Chondrocyte (in vitro differentiated cells): ENCODE data around the gene PPFIA3. TPM values are rescaled to one million over a fixed set of nuclear protein-coding genes. Genes with fewer than 3 reads are reported as not detected.

Experiments
- DNase-seq: peaks from one replicate; pipeline ENCODE4 v3.0.0; 2021; ENCODE audit warnings: mixed read lengths, low spot score
- H3K27ac Mint-ChIP-seq: one replicate; pipeline ENCODE4 v1.8.0; 2021; ENCODE audit warnings: mild to moderate bottlenecking, moderate library complexity, mixed read lengths; ENCODE audit not compliant: unreplicated experiment
- H3K27me3 Mint-ChIP-seq: 2 replicates; pipeline ENCODE4 v1.8.0; 2021; ENCODE audit warnings: low read depth, mixed read lengths
- H3K36me3 Mint-ChIP-seq: 2 replicates; pipeline ENCODE4 v1.8.0; 2021; ENCODE audit warnings: low read depth, mixed read lengths
- H3K4me1 Mint-ChIP-seq: 2 replicates; pipeline ENCODE4 v1.8.0; 2021; ENCODE audit warnings: low read depth, mild to moderate bottlenecking, mixed read lengths
- H3K4me3 Mint-ChIP-seq: one replicate; pipeline ENCODE4 v1.8.0; 2021; ENCODE audit warnings: mild to moderate bottlenecking, moderate library complexity, mixed read lengths; ENCODE audit not compliant: unreplicated experiment
- H3K9me3 Mint-ChIP-seq: 2 replicates; pipeline ENCODE4 v1.8.0; 2021; ENCODE audit warnings: low read depth, mixed read lengths
- total RNA-seq: library from RNA; stranded (reverse); gene quantifications from 3 replicates; pipeline ENCODE4 v1.2.1, GENCODE V29; 2021
- TF ChIP-seq, protein P1 (sequence below): fragments of 200-600 bp; sonication (generic); IDR thresholded peaks from 2 replicates; pipeline ENCODE4 v1.5.0; 2021; ENCODE audit warnings: antibody characterized with exemption, mild to moderate bottlenecking, moderate library complexity

Gene PPFIA3
- total RNA-seq, 1 donor from 2014 or later: 13.9 TPM

- Mint-ChIP-seq H3K27me3 (no peaks in the 10 kb centered on the region), H3K36me3 (peaks cover 27% of the 10 kb centered on the region), H3K27ac (peak overlapping the region; percentile 45), H3K4me1 (peaks cover 6% of the 10 kb centered on the region), H3K4me3 (no peak overlapping the region), H3K9me3 (no peaks in the 10 kb centered on the region)
- DNase-seq: no peak
- TF ChIP-seq, protein P1, sequence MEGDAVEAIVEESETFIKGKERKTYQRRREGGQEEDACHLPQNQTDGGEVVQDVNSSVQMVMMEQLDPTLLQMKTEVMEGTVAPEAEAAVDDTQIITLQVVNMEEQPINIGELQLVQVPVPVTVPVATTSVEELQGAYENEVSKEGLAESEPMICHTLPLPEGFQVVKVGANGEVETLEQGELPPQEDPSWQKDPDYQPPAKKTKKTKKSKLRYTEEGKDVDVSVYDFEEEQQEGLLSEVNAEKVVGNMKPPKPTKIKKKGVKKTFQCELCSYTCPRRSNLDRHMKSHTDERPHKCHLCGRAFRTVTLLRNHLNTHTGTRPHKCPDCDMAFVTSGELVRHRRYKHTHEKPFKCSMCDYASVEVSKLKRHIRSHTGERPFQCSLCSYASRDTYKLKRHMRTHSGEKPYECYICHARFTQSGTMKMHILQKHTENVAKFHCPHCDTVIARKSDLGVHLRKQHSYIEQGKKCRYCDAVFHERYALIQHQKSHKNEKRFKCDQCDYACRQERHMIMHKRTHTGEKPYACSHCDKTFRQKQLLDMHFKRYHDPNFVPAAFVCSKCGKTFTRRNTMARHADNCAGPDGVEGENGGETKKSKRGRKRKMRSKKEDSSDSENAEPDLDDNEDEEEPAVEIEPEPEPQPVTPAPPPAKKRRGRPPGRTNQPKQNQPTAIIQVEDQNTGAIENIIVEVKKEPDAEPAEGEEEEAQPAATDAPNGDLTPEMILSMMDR: peak; percentile 98
Observed at GRCh38 chr19:49097453-49098288, 21.7 kb upstream of the PPFIA3 start.

GRCh38 chr19:49098795-49099194, 20.5 kb upstream of the PPFIA3 start:
- DNase-seq: no peak
- Mint-ChIP-seq H3K36me3 (peaks cover 24% of the 10 kb centered on the region), H3K27me3 (no peaks in the 10 kb centered on the region), H3K27ac (no peak overlapping the region), H3K4me1 (peaks cover 6% of the 10 kb centered on the region), H3K4me3 (no peak overlapping the region), H3K9me3 (no peaks in the 10 kb centered on the region)
- TF ChIP-seq, protein P1: no peak

DNA sequence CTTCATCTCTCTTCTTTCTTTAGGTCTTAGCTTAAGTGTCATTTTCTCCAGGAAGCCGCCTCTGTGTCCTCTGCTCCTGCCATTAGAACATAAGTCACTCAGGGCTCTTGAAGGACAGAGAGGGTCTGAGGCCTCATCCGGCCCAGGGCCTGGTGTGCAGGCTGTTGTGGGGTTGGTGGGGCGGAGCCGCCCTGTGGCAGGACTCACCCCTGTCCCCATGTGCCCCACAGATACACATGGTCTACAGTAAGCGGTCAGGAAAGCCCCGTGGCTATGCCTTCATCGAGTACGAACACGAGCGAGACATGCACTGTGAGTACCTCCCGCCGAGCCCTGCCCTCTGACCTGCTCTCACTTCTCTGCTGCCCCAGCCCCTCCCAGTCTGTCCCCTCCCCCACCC, 18.2 kb upstream of the PPFIA3 start:
- Mint-ChIP-seq H3K27ac (no peak overlapping the region), H3K36me3 (peaks cover 32% of the 10 kb centered on the region), H3K27me3 (no peaks in the 10 kb centered on the region), H3K4me3 (no peak overlapping the region), H3K9me3 (no peaks in the 10 kb centered on the region), H3K4me1 (peaks cover 6% of the 10 kb centered on the region)
- DNase-seq: no peak
- TF ChIP-seq, protein P1: no peak

GRCh38 chr19:49102303-49102702, 17.0 kb upstream of the PPFIA3 start:
- TF ChIP-seq, protein P1: no peak
- Mint-ChIP-seq H3K27me3 (no peaks in the 10 kb centered on the region), H3K9me3 (no peaks in the 10 kb centered on the region), H3K36me3 (peaks cover 39% of the 10 kb centered on the region), H3K27ac (no peak overlapping the region), H3K4me1 (peaks cover 5% of the 10 kb centered on the region), H3K4me3 (no peak overlapping the region)
- no peak for DNase-seq

DNA sequence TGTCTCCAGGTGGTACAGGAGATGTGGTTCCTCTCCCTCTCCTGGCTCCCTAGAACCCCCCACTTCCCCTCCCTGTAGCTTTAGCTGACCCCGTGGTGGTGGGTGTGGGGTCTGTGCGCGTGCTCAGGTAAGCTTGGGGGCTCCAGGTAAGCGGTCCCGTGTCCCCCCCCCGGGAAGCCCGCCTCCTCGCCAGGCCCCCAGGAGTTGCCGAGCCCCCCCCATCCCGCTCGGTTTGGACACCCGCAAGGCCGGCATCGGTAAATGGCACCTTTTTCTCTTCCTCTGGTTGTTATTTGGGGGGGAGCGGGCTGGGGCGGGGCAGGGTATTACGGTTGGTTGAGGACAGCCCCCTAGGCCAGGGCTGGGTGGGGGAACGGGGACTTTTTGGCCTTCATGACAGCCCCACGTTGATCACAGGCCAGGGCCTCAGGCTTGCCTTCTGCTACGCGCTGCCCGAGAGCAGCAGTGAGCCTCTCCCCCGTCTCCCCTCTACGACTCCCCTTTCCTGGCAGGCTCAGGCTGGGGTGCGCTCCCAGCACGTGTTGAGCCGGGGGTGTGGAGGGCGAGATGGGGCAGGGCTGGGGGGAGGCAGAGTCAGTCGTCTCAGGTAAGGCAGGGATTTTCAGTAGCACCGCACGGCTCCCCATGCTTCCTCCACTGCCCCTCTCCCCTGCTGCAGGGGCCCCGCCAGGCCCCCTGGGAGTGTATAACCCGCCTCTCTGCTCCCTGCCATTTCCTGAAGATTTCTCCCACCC, 15.8 kb upstream of the PPFIA3 start:
- no peak for DNase-seq
- TF ChIP-seq, protein P1: no peak
- no peak overlapping the region for H3K27ac Mint-ChIP-seq
- H3K27me3 Mint-ChIP-seq: no peaks in the 10 kb centered on the region
- no peaks in the 10 kb centered on the region for H3K9me3 Mint-ChIP-seq
- H3K36me3 Mint-ChIP-seq: peaks cover 40% of the 10 kb centered on the region
- no peak overlapping the region for H3K4me3 Mint-ChIP-seq
- peaks cover 3% of the 10 kb centered on the region for H3K4me1 Mint-ChIP-seq
